Stimulated activated CD4-positive, alpha-beta T cell treated with anti-CD3 and anti-CD28 coated beads, Interleukin-15, amount 100 ng/mL, for 24 hours (primary cell): ENCODE results near the gene USP53.
A peak's percentile ranks its signal among the peaks of the same experiment; 100 is the strongest.
"Not testable (repeated sequence)": the region's sequence is repeated elsewhere in the genome, so short reads cannot be mapped to it uniquely, and the experiment has no call there.

Experiments
- DNase-seq: peaks from one replicate; pipeline ENCODE4 v3.0.0-alpha.2; 2020

Gene USP53

GRCh38 chr4:119279541-119279940 lies 67.0 kb downstream of the USP53 start:
- DNase-seq = not testable (repeated sequence)

GRCh38 chr4:119279945-119280344 lies 67.4 kb downstream of the USP53 start:
- not testable (repeated sequence) for DNase-seq

GRCh38 chr4:119281393-119281792 lies 68.9 kb downstream of the USP53 start:
- no peak for DNase-seq

- no peak for DNase-seq
Observed at GRCh38 chr4:119284876-119285780, 72.6 kb downstream of the USP53 start.

GRCh38 chr4:119286377-119287002 lies 74.0 kb downstream of the USP53 start:
- DNase-seq = peak; percentile 36

GRCh38 chr4:119289313-119289712 lies 76.8 kb downstream of the USP53 start:
- no peak for DNase-seq

GRCh38 chr4:119290598-119290997 lies 78.1 kb downstream of the USP53 start:
- no peak for DNase-seq

GRCh38 chr4:119296356-119296755 lies 83.8 kb downstream of the USP53 start:
- DNase-seq = no peak

- DNase-seq = no peak
Observed at GRCh38 chr4:119297795-119298194, 85.3 kb downstream of the USP53 start.

GRCh38 chr4:119299260-119299671 lies 86.8 kb downstream of the USP53 start:
- peak; percentile 2 for DNase-seq

- peak; percentile 1 for DNase-seq
Observed at GRCh38 chr4:119299741-119300100, 87.2 kb downstream of the USP53 start.

- DNase-seq = peak; percentile 96
Observed at GRCh38 chr4:119300101-119300978, 87.8 kb downstream of the USP53 start.

GRCh38 chr4:119302073-119302832 lies 89.7 kb downstream of the USP53 start:
- DNase-seq = no peak

- no peak for DNase-seq
Observed at GRCh38 chr4:119303587-119304305, 91.2 kb downstream of the USP53 start.

- no peak for DNase-seq
Observed at GRCh38 chr4:119304431-119304830, 91.9 kb downstream of the USP53 start.

GRCh38 chr4:119307606-119308005 lies 95.1 kb downstream of the USP53 start:
- no peak for DNase-seq

- no peak for DNase-seq
Observed at GRCh38 chr4:119310826-119311225, 98.3 kb downstream of the USP53 start.

- no peak for DNase-seq
Observed at GRCh38 chr4:119313237-119313636, 100.7 kb downstream of the USP53 start.

GRCh38 chr4:119314356-119314755 lies 101.8 kb downstream of the USP53 start:
- DNase-seq = no peak

GRCh38 chr4:119315036-119315435 lies 102.5 kb downstream of the USP53 start:
- DNase-seq = no peak

GRCh38 chr4:119317990-119318389 lies 105.5 kb downstream of the USP53 start:
- DNase-seq = no peak
